NCI-H1417 treated with DMSO at 0.1 percent for 48 hours (cell line): ENCODE measurements around the gene ASTN1.

ENCODE experiments used
- DNase-seq: peaks from one replicate; lab custom pipeline; 2025; lab: John Stamatoyannopoulos, UW

ASTN1 gene

DNA sequence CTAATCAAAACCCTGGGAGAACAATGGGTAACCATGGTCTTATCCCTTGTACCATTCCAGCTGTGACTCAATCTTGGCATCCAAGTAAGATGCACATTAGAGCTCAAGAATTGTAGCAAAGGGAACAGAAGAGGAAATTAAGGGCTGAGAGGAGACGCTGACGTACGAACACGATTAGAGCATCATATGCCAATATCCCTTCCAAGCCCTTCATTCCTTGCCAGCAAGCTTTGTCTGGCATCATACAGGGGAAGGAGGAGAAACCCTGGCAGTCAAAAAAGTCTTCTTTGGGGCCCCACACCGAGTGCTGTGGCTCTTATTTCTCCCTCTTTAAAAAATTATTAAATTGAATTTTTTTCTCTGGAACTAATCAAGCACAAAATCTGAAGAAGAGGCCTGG, 120.9 kb downstream of the ASTN1 start:
- DNase-seq, result no peak

DNA sequence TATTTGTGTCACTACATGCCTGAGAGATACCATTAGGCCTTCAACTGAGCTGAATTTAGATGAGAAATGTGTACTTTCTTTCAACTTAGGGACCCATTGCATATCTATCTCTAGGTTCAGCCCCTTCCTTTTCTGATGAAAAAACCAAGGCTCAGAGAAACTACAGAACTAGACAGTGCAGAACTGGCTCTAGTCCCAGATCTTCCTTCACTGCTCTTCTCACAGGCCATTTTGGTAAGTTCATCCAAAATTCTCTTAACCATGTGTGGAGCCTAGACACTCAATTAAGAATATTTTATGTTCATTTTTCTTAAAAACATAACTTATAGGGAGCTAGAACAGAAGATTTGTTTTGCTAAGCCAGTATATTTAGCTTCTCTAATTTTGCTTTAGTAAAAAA, 128.9 kb downstream of the ASTN1 start:
- no peak for DNase-seq

DNA sequence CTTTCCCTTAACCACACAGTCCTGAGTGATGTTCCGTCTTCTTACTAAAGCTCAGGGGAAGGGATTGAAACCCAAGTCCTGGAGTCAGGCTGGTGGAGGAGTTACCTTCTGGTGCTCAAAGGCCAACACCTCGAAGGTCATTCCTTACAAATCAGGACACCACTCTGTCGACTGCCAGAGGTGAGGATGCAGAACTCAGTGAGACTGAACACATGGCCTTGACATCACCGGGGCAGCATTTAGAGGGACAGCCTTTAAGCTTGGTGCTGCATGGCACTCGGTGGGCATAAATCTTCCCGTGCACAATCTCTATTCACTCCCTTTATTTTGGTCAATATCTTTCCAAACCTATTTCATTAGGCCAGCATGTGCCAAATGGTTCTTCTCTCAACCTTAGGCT, 130.9 kb downstream of the ASTN1 start:
- no peak for DNase-seq

DNA sequence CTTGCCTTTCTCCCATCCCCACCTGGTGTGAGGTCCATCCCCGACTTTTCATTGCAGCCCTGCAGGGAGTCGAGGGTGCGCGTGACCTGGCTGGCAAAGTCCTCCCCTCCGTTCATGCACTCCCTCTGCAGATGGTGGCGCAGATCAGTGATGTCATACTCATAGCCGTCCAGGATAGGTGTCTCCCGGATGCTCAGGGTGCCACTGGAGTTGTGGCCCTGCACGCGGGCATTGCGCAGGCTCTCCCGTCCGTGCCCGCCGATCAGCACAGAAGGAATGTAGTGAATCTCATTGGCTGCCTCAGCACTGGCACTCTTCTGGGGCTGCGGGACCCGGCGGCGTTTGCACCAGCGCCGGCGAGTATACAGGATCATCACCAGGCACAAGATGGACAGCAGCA, 132.1 kb downstream of the ASTN1 start:
- DNase-seq, result peak; percentile 37

DNA sequence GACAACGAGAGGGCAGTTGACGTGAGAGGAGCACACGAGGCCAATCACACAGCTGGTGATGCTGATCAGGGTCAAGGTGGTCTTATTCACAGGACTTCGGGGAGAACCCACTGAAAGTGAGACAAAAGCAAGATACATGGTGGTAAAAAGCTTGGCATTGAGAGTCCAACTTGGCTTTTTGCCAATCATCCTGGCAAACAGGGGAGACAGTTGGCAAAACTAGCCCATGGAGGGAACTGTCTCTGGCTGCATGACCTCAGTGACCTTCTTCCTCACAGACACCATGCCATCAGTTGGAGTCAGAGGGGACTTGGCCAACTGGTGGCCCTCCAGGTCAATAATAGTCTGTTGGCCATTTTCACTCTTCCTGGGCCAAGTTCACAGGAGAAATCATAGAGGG, 139.9 kb downstream of the ASTN1 start:
- DNase-seq, result no peak

DNA sequence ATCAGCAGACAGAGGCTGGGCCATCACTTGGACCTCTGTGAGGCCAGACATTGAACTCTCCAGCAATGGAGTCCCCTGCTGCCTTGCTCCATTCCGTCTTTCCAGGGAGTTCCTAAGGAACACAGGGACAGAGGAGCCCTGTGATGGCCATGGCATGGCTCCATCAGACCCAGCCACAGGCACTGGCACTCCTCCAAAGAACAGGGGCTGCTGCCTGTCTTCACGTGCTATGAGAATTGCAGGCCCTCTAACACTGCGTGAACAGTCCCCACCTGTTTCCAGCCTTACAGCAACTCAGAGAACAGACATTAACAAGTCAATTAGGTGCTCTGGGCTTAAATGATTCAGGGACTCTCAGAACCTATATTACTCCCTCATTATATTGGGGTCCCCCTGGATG, 140.8 kb downstream of the ASTN1 start:
- DNase-seq, result no peak

DNA sequence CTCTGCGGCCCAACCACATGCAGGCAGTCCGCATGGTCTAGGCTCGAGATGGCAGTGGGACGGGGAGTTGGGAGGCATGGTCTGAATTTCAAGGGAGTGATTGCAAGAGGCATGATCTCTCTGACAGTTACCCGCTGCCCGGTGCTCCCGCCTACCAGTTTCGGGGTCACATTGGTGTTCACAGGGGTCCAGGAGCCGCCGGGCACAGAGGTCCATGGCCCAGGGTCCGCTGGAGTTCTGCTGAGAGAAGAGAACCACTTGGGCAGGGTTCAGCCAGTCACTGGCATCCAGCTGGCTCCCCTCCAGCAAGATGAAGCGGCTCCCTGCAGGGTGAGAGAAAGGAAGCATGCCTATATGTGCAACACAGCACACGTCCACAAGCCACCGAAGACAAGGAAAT, 141.3 kb downstream of the ASTN1 start:
- DNase-seq, result no peak

DNA sequence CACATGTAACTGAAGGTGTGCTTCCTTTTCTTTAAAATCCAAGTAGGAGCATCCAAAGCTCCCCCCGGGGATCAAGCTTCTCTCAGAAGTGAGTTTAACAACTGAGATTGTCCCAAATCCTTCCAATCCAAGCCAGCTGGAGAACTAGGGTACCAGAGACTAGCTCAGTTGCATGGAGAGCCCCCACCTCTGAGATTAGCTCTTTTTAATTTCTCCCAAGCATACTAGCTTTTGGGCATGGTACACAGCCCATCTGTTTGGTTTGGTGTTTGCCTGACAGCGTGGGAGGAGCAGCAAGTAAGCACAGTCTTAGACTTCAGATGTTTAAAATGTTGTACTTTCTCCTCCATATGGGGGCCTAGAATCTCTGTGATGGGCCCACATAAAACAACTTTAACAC, 142.8 kb downstream of the ASTN1 start:
- no peak for DNase-seq

DNA sequence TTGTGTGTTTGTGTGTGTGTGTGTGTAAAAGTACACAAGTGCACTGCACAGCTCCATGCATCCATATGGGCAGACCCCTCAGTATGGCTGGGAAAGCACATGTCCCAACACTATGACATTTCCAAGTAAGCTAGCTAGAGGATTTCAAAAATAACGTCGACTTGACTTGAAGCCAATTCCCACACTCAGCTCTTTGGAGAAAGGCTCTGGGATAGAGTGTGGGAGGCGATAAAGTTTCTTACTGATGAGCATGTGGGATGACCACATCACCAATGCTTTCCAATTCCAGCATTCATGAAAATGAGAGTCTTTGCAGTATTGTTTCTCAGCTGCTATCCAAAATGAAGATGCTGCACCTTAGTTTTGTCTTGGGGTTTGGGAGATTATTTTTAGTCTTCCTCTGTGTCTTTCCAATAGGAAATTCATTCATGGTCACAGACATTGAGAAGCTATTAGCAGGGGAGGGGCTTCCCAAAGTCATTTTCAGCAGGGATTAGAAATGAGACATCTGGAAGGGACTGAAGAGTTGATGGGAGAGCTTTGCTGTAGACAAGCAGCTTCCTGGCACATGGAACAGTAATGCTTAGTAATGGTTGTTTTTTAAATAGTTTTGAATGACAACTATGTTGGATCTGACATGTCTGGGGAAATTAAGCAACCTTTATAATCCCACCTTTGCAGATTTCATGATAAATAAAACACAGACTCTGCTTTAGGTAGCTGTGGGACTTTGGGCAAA, 143.5 kb downstream of the ASTN1 start:
- no peak for DNase-seq

DNA sequence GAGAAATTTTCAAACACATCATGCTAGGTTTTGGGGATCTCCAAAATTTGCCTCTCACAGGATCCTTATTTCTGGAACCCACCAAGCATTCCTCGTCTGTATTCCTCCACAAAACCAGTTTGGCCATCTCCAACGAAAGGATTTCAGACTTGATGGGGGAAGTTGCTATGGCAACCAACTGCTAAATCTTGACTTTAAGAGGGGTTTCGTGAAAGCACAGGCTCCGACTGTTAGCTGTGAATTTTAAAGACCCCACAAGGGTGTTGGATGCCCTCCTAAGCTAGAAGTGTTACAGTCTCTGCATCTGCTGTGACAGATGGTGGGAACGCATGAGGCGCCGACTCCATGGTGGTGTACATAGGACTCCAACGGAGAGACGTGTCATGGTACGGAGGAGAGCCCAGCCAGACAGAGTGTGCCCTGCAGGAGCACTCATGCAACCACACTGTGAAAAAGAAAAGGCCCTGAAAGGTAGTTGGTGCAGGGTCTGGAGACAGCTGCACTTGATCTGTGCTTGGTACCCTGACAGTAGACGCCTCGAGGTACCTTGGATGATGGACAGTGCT, 147.1 kb downstream of the ASTN1 start:
- DNase-seq, result no peak

DNA sequence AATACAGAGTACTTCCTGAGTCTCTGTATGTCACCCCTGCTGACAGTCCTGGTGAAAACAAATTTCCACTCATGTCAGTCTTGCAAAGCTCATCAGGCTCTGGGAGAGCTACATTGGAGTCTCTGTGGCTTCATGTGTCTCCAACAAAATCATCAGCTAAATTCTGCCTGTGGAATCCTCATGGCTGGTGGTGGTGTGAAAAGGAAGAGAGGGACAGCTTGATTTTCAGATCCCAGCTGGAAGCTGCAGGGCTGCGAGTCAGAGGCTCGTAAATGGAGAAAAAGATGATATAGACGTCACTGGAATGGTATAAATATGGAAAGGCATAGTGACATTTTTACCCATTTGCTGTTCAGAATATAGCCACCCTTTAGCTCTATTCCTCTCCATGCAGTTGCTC, 150.2 kb downstream of the ASTN1 start:
- DNase-seq, result no peak

DNA sequence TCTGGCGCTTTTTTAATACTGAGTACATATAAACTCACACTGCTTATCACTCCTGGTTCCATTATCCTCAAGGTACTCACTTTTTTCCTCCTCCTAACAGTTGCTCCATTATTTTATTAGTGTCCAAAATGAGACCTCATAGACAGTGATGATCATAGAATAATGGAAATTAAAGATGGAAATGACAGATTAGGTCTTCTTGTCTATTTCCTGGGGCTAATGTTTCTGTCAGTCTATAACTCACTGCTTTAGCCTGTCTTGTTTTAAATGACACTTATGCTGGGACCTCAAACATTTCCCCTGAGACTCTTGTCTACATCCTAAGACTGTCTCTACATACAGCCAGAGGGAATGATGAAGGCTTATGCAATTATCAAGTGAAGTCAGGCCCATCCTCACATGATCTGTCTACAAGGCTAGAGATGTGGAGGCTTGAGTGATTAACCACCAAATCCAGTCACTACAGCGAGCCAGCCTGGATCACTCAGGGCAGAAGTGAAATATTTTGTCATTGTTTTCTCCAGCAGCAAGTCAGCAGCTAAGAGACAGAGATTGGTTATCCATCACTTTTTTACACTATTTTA, 152.1 kb downstream of the ASTN1 start:
- no peak for DNase-seq

DNA sequence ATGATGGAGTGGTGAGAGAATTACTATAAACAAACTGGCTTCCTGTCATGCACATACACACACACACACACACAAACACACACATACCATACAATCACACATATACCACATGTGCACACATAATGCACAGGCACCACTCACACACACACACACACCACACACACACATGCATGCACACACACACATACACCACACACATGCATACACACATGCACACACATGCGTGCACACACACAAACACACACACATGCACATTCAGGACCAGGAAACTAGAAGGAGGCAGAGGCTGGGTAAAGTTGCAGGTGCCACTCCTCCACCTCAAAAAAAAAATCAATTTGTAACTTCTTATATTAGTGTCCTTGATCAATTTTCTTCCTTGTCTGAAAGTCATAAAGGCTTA, 153.0 kb downstream of the ASTN1 start:
- DNase-seq, result no peak

DNA sequence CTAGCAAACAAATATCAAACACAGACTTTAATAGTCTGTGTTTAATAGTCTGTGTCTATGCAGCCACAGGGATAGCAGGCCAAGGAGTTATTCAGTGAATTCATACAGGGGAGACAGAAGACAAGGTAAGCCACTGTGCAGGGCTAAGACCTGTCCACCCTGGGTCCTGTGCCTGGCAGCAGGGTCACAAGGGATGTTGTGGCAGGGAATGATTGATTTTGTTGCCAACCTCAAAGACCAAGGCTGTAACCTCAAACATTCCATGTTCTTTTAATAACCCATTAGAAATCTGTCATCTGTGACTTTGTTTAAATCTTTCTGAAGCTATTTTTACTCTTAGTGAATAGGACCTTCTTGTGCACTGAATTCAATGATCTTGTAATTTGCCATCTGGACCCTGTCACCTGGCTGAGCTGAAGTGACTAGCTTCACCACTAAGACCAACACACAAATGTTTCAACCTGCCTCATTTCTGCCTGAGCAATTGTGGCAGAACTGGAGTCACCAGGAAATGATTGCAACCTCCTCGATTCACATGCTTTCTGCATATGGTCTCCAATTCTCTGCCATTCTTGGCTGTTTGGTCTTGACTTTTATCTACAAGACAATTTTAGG, 154.2 kb downstream of the ASTN1 start:
- DNase-seq, result no peak

DNA sequence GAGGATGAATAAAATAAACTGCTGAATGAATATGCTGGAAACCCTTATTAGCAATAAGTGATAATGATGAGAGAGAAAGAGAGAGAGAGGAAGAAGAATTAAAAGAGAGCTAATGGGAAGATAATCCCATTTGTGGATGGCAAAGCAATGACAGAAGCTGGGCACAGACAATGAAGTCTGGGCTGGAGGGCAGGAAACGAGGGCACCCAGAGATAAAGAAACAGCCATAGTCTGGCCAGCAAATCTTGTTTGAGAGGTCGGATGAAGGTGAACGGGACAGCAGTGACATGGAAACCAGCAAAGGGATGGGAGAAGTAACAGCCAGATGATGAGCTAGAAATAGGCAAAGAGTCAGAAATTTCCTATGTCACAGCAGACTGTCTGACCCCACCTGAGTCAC, 155.9 kb downstream of the ASTN1 start:
- no peak for DNase-seq

DNA sequence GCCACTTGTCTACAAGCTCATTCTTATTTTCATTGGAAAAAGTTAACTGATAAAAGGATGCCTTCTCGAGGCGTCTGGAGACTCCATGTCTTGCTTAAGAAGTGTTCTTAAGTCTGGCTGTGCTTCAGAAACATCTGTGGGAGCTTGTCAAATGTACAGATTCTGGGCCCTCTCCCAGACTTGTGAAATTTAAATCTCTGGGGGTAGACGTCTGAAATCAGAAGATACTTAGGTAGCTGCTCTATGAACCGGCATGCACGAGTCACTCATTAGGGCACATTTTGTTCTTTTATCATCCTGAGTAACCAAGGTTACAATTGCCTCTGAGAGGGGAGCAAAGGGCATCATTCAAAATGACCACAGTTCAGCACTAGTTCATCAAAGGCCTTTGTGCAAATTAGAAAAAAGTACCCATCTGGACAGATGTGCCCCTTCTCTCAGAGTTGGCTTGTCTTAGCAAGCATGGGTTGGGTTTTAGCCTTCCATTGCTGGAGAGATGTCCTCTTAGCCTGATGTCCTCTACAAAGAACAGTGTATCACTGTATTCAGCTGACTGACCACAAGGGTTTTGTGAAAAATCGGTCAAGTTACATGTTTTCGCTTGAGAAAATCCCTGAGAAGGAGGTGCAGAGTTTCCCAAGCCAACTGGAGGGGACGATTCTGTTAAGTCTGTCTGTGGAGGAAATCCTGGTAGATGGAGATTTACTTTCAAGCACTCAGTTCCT, 156.9 kb downstream of the ASTN1 start:
- DNase-seq, result no peak

DNA sequence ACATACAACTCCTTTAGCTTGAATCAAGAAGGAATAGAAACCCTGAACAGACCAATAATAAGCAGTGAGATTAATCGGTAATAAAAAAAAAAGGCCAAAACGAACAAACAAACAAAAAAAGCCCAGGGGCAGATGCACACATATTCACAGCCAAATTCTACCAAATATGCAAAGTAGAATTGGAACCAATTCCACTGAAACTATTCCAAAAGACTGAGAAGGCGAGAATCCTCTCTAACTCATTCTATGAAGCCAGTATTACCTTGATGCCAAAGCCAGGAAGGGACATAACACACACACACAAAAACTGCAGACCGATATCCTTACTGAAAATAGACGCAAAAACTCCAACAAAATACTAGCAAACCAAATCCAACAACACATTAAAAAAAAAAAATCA, 161.6 kb downstream of the ASTN1 start:
- DNase-seq, result no peak

DNA sequence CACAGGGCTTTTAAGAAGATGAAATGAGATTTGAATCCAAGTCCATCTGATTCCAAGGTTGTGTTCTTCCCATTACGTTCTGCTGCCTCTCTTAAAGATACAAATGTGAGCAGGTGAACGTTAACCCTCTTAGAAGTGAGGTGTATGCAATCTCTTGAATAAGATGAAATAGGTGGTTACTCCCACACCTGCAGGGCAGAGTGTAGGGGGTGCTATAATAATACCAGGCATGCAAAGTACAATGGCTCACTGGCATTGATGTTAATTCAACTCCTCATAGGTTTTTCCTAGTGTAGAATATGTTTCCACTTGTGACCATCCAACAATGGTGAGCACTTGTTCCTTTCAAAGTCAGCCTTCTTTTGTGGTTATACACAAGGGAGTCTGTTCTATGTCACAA, 163.0 kb downstream of the ASTN1 start:
- no peak for DNase-seq

DNA sequence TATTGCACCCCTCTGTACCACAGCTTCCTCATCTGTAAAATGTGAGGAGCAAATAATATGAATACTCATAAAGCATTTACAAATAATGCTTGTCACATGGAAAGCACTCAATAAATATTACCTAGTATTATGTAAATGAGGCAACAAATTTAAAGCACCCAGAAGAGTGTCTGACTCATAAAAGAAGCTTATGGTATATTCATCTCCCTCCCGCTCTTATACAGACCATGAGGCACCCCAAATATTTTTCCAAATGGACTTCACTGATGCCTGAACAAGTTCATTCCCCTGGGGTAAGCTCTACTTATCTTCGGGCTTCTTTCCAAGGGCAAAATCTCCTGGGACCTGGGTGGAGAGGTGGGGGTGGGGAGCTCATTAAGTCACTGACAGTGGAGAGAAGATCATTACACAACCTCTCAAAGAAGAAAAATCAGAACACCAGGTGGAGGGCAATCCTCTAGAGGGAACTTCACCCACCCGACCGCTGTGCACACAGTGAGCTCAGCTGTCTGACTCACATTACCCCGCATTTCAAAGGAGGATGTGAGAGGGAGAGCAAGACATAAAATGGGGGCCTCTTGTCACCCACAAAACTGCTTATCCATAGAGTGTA, 166.2 kb downstream of the ASTN1 start:
- DNase-seq, result no peak

DNA sequence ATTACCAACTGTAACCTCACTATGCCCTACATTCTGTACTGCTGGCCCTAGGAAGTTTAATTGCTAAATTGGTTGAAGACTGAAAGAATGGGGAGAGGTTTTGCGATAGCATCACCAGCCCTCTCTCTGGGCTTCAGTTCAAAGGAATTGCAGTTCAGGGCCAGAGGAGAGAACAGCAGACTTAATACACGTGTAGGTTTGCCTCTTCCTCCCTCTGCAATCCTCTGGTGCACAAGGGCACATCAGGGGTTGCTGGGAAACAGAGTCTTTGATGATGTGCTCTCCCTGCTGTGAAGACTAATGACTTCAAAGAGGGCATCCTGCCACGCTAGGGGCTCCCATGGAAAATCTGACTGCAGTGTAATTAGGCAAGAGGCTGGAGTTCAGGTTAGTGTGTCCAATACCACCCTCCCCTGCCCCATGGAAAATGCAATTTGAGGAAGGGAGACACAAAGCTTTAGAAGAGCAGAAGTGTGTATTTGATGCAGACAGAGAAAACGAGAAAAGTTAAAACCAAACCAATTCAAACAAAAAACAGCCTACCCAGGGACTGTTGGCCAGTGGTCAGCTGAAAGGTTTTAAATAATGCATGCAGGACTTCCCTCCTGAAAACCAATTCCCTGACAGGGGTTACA, 167.9 kb downstream of the ASTN1 start:
- peak; percentile 16 for DNase-seq

DNA sequence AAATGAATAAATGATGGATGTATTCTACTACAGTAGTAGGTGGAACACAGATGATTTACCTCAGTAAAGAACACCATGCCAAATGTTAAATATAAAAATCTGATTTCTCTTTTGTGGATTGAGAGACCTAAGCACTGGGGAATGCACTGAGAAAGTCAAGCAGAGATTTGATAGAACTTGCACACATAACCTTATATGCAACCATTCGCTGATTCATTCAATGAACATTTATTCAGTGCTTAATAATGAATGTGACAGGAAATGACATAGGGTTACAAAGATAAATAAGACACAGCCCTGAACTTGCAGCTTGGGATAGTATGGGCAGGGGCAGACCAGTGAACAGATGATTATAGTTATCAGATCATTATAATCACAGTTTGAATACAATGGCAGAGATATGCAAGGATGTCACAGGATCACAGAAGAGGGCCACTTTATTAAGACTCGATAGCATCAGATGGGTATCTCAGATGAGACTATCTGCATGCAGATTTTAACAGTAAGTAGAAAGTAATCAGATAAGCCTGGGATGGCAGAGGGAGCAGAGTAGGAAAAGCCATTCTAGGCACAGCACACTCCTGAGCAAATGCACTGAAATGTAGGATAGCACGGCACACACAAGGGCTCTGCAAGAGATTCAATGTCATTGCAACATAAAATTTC, 169.4 kb downstream of the ASTN1 start:
- DNase-seq, result no peak
